Astrocyte (in vitro differentiated cells and primary cell): ENCODE results near the gene MYOF. TPM values are rescaled to one million over a fixed set of nuclear protein-coding genes. Genes with fewer than 3 reads are reported as not detected.

Experiments
- DNase-seq: peaks from one replicate; pipeline ENCODE4 v3.0.0-alpha.2; 2010; ENCODE audit warnings: low read depth
- FAIRE-seq: peaks from 2 replicates; lab custom pipeline; 2011; peaks lifted over from hg19 to GRCh38; lab: Jason Lieb, UNC
- H2AFZ ChIP-seq: 2 replicates; pipeline ENCODE4 v1.6.0; 2012; ENCODE audit warnings: low read depth, low read length, inconsistent platforms
- H3K27ac ChIP-seq: 2 replicates; pipeline ENCODE4 v1.5.1; 2011; ENCODE audit warnings: low read depth, low read length, inconsistent platforms
- H3K27me3 ChIP-seq: 2 replicates; pipeline ENCODE4 v1.6.0; 2011; ENCODE audit warnings: low read length, inconsistent platforms; ENCODE audit not compliant: insufficient read depth
- H3K36me3 ChIP-seq: 2 replicates; pipeline ENCODE4 v1.5.1; 2011; ENCODE audit warnings: low read length, inconsistent platforms; ENCODE audit not compliant: insufficient read depth
- H3K4me1 ChIP-seq: 2 replicates; pipeline ENCODE4 v1.5.1; 2011; ENCODE audit warnings: low read length, inconsistent platforms; ENCODE audit not compliant: insufficient read depth
- H3K4me2 ChIP-seq: 2 replicates; pipeline ENCODE4 v1.6.0; 2012; ENCODE audit warnings: low read length, inconsistent platforms
- H3K4me3 ChIP-seq: 2 replicates; pipeline ENCODE4 v1.5.1; 2011; ENCODE audit warnings: low read depth, mild to moderate bottlenecking, low read length, inconsistent platforms; ENCODE audit not compliant: insufficient read depth
- H3K79me2 ChIP-seq: 2 replicates; pipeline ENCODE4 v1.6.0; 2012; ENCODE audit warnings: mild to moderate bottlenecking, low read length, inconsistent platforms; ENCODE audit not compliant: insufficient read depth
- H3K9ac ChIP-seq: 2 replicates; pipeline ENCODE4 v1.6.0; 2012; ENCODE audit warnings: mild to moderate bottlenecking, low read length, inconsistent platforms
- H3K9me3 ChIP-seq: 2 replicates; pipeline ENCODE4 v1.5.1; 2012; ENCODE audit warnings: low read depth, mild to moderate bottlenecking, low read length, inconsistent platforms; ENCODE audit not compliant: insufficient read depth
- H4K20me1 ChIP-seq: 2 replicates; pipeline ENCODE4 v1.6.0; 2012; ENCODE audit warnings: low read length, inconsistent platforms; ENCODE audit not compliant: insufficient read depth
- H3K27ac Mint-ChIP-seq: one replicate; pipeline ENCODE4 v1.8.0; 2021; ENCODE audit warnings: mild to moderate bottlenecking, mixed read lengths; ENCODE audit not compliant: unreplicated experiment
- H3K27me3 Mint-ChIP-seq: one replicate; pipeline ENCODE4 v1.8.0; 2021; ENCODE audit warnings: low read depth, mixed read lengths; ENCODE audit not compliant: unreplicated experiment
- H3K36me3 Mint-ChIP-seq: one replicate; pipeline ENCODE4 v1.8.0; 2021; ENCODE audit warnings: low read depth, mixed read lengths; ENCODE audit not compliant: unreplicated experiment
- H3K4me1 Mint-ChIP-seq: one replicate; pipeline ENCODE4 v1.8.0; 2021; ENCODE audit warnings: low read depth, mixed read lengths; ENCODE audit not compliant: unreplicated experiment
- H3K4me3 Mint-ChIP-seq: one replicate; pipeline ENCODE4 v1.8.0; 2021; ENCODE audit warnings: mild to moderate bottlenecking, moderate library complexity, mixed read lengths; ENCODE audit not compliant: unreplicated experiment
- H3K9me3 Mint-ChIP-seq: one replicate; pipeline ENCODE4 v1.8.0; 2021; ENCODE audit warnings: mild to moderate bottlenecking, mixed read lengths; ENCODE audit not compliant: unreplicated experiment
- CTCF ChIP-seq: IDR thresholded peaks from 2 replicates; pipeline ENCODE4 v1.5.1; 2011; ENCODE audit warnings: low read depth, mild to moderate bottlenecking, inconsistent platforms, low read length, moderate library complexity; ENCODE audit not compliant: insufficient read depth
- EZH2 ChIP-seq: IDR thresholded peaks from 2 replicates; pipeline ENCODE4 v1.6.1; 2012; ENCODE audit warnings: mild to moderate bottlenecking, low read length, inconsistent platforms; ENCODE audit not compliant: insufficient read depth
- total RNA-seq: library from RNA; stranded (reverse); gene quantifications from 2 replicates; pipeline ENCODE4 v1.2.1, GENCODE V29; 2021

Gene MYOF
- total RNA-seq, 1 donor from 2014 or later: 306 TPM

DNA sequence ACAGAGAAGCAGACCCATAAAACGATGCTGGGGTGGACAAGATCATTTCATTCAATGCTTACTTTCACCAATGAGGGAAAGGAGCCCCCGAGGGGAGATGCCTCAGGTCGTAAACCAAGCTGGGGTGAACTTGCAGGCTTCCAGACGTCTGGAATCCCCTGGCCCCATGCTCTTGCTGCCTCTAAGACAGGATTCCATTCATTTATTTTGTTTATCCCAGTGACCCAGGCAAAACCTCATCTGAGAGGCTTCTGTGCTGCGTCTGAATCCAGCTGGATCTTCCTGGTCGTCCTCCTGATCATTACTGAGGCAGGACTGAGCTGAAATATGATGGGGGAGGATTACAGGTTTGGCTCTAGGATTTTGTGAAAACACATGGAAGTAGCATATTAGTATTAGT, 182.9 kb downstream of the MYOF start:
- Mint-ChIP-seq H3K27ac (no peak overlapping the region), H3K36me3 (peaks cover 7% of the 10 kb centered on the region), H3K4me1 (peaks cover 2% of the 10 kb centered on the region), H3K9me3 (no peaks in the 10 kb centered on the region), H3K27me3 (no peaks in the 10 kb centered on the region), H3K4me3 (no peak overlapping the region)
- no peaks in the 10 kb centered on the region for H4K20me1 ChIP-seq
- FAIRE-seq (no peak), DNase-seq (no peak)
- H2AFZ ChIP-seq: no peak overlapping the region
- peaks cover 7% of the 10 kb centered on the region for H3K4me1 ChIP-seq
- no peak for TF ChIP-seq EZH2
- no peak for TF ChIP-seq CTCF
- H3K9ac ChIP-seq: no peak overlapping the region
- H3K27me3 ChIP-seq: no peaks in the 10 kb centered on the region
- H3K79me2 ChIP-seq: no peaks in the 10 kb centered on the region
- H3K36me3 ChIP-seq: peaks cover under 1% of the 10 kb centered on the region
- H3K4me2 ChIP-seq: peak overlapping the region; percentile 71
- no peaks in the 10 kb centered on the region for H3K9me3 ChIP-seq
- no peak overlapping the region for H3K4me3 ChIP-seq
- no peak overlapping the region for H3K27ac ChIP-seq

DNA sequence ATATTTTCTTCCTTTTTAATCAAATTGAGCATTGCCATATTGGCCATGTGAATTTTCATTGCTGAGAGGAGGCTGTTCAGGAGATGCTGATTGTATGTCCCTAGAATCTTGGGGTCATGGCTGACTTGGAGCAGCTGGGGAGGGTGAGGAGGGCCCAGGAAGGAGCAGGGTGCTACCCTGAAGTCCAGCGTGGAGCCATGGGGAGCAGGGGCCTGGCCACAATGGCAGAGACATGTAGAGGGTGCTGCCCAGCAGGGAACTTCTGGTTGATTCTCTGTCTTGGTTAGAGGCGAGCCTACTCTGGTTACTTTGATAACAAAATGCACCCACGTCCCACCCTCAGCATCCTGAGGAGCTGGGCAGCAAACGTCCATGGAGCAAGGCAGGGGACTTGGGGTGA, 186.0 kb downstream of the MYOF start:
- Mint-ChIP-seq H3K4me3 (no peak overlapping the region), H3K27me3 (no peaks in the 10 kb centered on the region), H3K9me3 (no peaks in the 10 kb centered on the region), H3K27ac (no peak overlapping the region), H3K36me3 (peaks cover 5% of the 10 kb centered on the region), H3K4me1 (peaks cover 2% of the 10 kb centered on the region)
- DNase-seq: no peak
- H3K27me3 ChIP-seq: no peaks in the 10 kb centered on the region
- H3K4me2 ChIP-seq: no peak overlapping the region
- H4K20me1 ChIP-seq: no peaks in the 10 kb centered on the region
- H3K9me3 ChIP-seq: no peaks in the 10 kb centered on the region
- H3K36me3 ChIP-seq: no peaks in the 10 kb centered on the region
- peaks cover 7% of the 10 kb centered on the region for H3K4me1 ChIP-seq
- H2AFZ ChIP-seq: no peak overlapping the region
- no peaks in the 10 kb centered on the region for H3K79me2 ChIP-seq
- FAIRE-seq: no peak
- TF ChIP-seq EZH2 (no peak), CTCF (no peak)
- no peak overlapping the region for H3K27ac ChIP-seq
- no peak overlapping the region for H3K4me3 ChIP-seq
- no peak overlapping the region for H3K9ac ChIP-seq

GRCh38 chr10:93293999-93294398, 188.1 kb downstream of the MYOF start:
- Histone ChIP-seq H3K27me3 (no peaks in the 10 kb centered on the region), H3K9ac (no peak overlapping the region), H3K9me3 (no peaks in the 10 kb centered on the region), H3K79me2 (no peaks in the 10 kb centered on the region), H3K36me3 (no peaks in the 10 kb centered on the region), H4K20me1 (no peaks in the 10 kb centered on the region), H3K4me3 (no peak overlapping the region), H3K27ac (no peak overlapping the region), H2AFZ (no peak overlapping the region), H3K4me2 (no peak overlapping the region), H3K4me1 (no peaks in the 10 kb centered on the region)
- Mint-ChIP-seq H3K9me3 (no peaks in the 10 kb centered on the region), H3K4me3 (no peak overlapping the region), H3K27ac (no peak overlapping the region), H3K4me1 (peaks cover 2% of the 10 kb centered on the region), H3K36me3 (peaks cover 3% of the 10 kb centered on the region), H3K27me3 (no peaks in the 10 kb centered on the region)
- TF ChIP-seq CTCF (no peak), EZH2 (no peak)
- no peak for FAIRE-seq
- no peak for DNase-seq
